ENCODE data around the gene DGCR2.

Gene DGCR2

GRCh38 chr22:19150482-19151328, 28.5 kb upstream of the DGCR2 start:
- H3K27me3 Mint-ChIP-seq (ENCODE audit: low read depth): peaks cover 63% of the 10 kb centered on the region
- peak overlapping the region; percentile 75 for H3K4me3 Mint-ChIP-seq
- no peaks in the 10 kb centered on the region for H3K9me3 Mint-ChIP-seq
- H3K4me1 Mint-ChIP-seq (ENCODE audit: low read depth): peaks cover 4% of the 10 kb centered on the region
- H3K36me3 Mint-ChIP-seq (ENCODE audit: low read depth): peaks cover 5% of the 10 kb centered on the region
- peak overlapping the region; percentile 59 for H3K27ac Mint-ChIP-seq

GRCh38 chr22:19149991-19150390, 27.8 kb upstream of the DGCR2 start, which contains the start of gene GSC2:
TSS of gene GSC2 (minus strand) at chr22:19150292. CDS start at chr22:19150283, 9 bp downstream.
- Mint-ChIP-seq H3K4me3 (peak within 1 kb of the TSS; percentile 75), H3K9me3 (no peaks in the 10 kb centered on the region), H3K4me1 (ENCODE audit: low read depth) (peaks cover 4% of the 10 kb centered on the region), H3K27me3 (ENCODE audit: low read depth) (peaks cover 62% of the 10 kb centered on the region), H3K36me3 (ENCODE audit: low read depth) (peaks cover 5% of the 10 kb centered on the region), H3K27ac (peak within 1 kb of the TSS; percentile 59)

- peaks cover 57% of the 10 kb centered on the region for H3K27me3 Mint-ChIP-seq (ENCODE audit: low read depth)
These were observed 27.1 kb upstream of the DGCR2 start for GRCh38 chr22:19149047-19149883.

GRCh38 chr22:19148417-19149046, 26.3 kb upstream of the DGCR2 start:
- no peak overlapping the region for H3K4me3 Mint-ChIP-seq

More at GRCh38 chr22:19149047-19149883, 27.1 kb upstream of the DGCR2 start:
- H3K4me1 Mint-ChIP-seq (ENCODE audit: low read depth): peaks cover 7% of the 10 kb centered on the region
- H3K36me3 Mint-ChIP-seq (ENCODE audit: low read depth): peaks cover 5% of the 10 kb centered on the region
- H3K9me3 Mint-ChIP-seq: no peaks in the 10 kb centered on the region
- no peak overlapping the region for H3K4me3 Mint-ChIP-seq
- H3K27ac Mint-ChIP-seq: no peak overlapping the region

GRCh38 chr22:19147195-19147780, 25.1 kb upstream of the DGCR2 start:
- Mint-ChIP-seq H3K36me3 (ENCODE audit: low read depth) (peaks cover 7% of the 10 kb centered on the region), H3K9me3 (no peaks in the 10 kb centered on the region), H3K27ac (no peak overlapping the region), H3K4me1 (ENCODE audit: low read depth) (peaks cover 14% of the 10 kb centered on the region), H3K27me3 (ENCODE audit: low read depth) (peaks cover 42% of the 10 kb centered on the region), H3K4me3 (no peak overlapping the region)

More at GRCh38 chr22:19148417-19149046, 26.3 kb upstream of the DGCR2 start:
- Mint-ChIP-seq H3K36me3 (ENCODE audit: low read depth) (peaks cover 9% of the 10 kb centered on the region), H3K4me1 (ENCODE audit: low read depth) (peaks cover 11% of the 10 kb centered on the region), H3K27ac (no peak overlapping the region), H3K9me3 (no peaks in the 10 kb centered on the region), H3K27me3 (ENCODE audit: low read depth) (peaks cover 52% of the 10 kb centered on the region)

- Mint-ChIP-seq H3K4me3 (no peak overlapping the region), H3K27me3 (ENCODE audit: low read depth) (peaks cover 33% of the 10 kb centered on the region), H3K4me1 (ENCODE audit: low read depth) (peaks cover 16% of the 10 kb centered on the region)
These were observed 24.2 kb upstream of the DGCR2 start for GRCh38 chr22:19146215-19146968.

GRCh38 chr22:19143967-19144400, 21.8 kb upstream of the DGCR2 start:
- Mint-ChIP-seq H3K9me3 (no peaks in the 10 kb centered on the region), H3K4me1 (ENCODE audit: low read depth) (peaks cover 13% of the 10 kb centered on the region), H3K27me3 (ENCODE audit: low read depth) (peaks cover 26% of the 10 kb centered on the region), H3K4me3 (peak overlapping the region; percentile 97), H3K27ac (peak overlapping the region; percentile 96), H3K36me3 (ENCODE audit: low read depth) (peaks cover 4% of the 10 kb centered on the region)

More at GRCh38 chr22:19146215-19146968, 24.2 kb upstream of the DGCR2 start:
- peaks cover 7% of the 10 kb centered on the region for H3K36me3 Mint-ChIP-seq (ENCODE audit: low read depth)
- H3K9me3 Mint-ChIP-seq: no peaks in the 10 kb centered on the region
- H3K27ac Mint-ChIP-seq: no peak overlapping the region

- Mint-ChIP-seq H3K4me3 (peak overlapping the region; percentile 97), H3K9me3 (no peaks in the 10 kb centered on the region), H3K27me3 (ENCODE audit: low read depth) (peaks cover 23% of the 10 kb centered on the region), H3K36me3 (ENCODE audit: low read depth) (peaks cover 4% of the 10 kb centered on the region), H3K27ac (no peak overlapping the region), H3K4me1 (ENCODE audit: low read depth) (peaks cover 13% of the 10 kb centered on the region)
These were observed 21.0 kb upstream of the DGCR2 start for GRCh38 chr22:19143212-19143611.

GRCh38 chr22:19142394-19142793, 20.2 kb upstream of the DGCR2 start:
- no peak overlapping the region for H3K27ac Mint-ChIP-seq
- no peak overlapping the region for H3K4me3 Mint-ChIP-seq
- H3K27me3 Mint-ChIP-seq (ENCODE audit: low read depth): peaks cover 14% of the 10 kb centered on the region
- H3K36me3 Mint-ChIP-seq (ENCODE audit: low read depth): peaks cover 7% of the 10 kb centered on the region
- no peaks in the 10 kb centered on the region for H3K9me3 Mint-ChIP-seq
- peaks cover 13% of the 10 kb centered on the region for H3K4me1 Mint-ChIP-seq (ENCODE audit: low read depth)

GRCh38 chr22:19139974-19140373, 17.8 kb upstream of the DGCR2 start:
- no peaks in the 10 kb centered on the region for H3K9me3 Mint-ChIP-seq
- H3K27ac Mint-ChIP-seq: no peak overlapping the region
- H3K4me1 Mint-ChIP-seq (ENCODE audit: low read depth): peaks cover 13% of the 10 kb centered on the region
- H3K27me3 Mint-ChIP-seq (ENCODE audit: low read depth): no peaks in the 10 kb centered on the region
- H3K36me3 Mint-ChIP-seq (ENCODE audit: low read depth): peaks cover 22% of the 10 kb centered on the region
- no peak overlapping the region for H3K4me3 Mint-ChIP-seq

- Mint-ChIP-seq H3K36me3 (ENCODE audit: low read depth) (peaks cover 24% of the 10 kb centered on the region), H3K9me3 (no peaks in the 10 kb centered on the region), H3K4me3 (no peak overlapping the region), H3K27ac (no peak overlapping the region), H3K27me3 (ENCODE audit: low read depth) (no peaks in the 10 kb centered on the region), H3K4me1 (ENCODE audit: low read depth) (peaks cover 8% of the 10 kb centered on the region)
These were observed 16.8 kb upstream of the DGCR2 start for GRCh38 chr22:19139001-19139356.

GRCh38 chr22:19138217-19139000, 16.2 kb upstream of the DGCR2 start:
- Mint-ChIP-seq H3K27ac (no peak overlapping the region), H3K4me3 (no peak overlapping the region), H3K36me3 (ENCODE audit: low read depth) (peaks cover 22% of the 10 kb centered on the region)

More at GRCh38 chr22:19138217-19139000, 16.2 kb upstream of the DGCR2 start:
- H3K4me1 Mint-ChIP-seq (ENCODE audit: low read depth): peaks cover 4% of the 10 kb centered on the region
- H3K9me3 Mint-ChIP-seq: no peaks in the 10 kb centered on the region
- H3K27me3 Mint-ChIP-seq (ENCODE audit: low read depth): no peaks in the 10 kb centered on the region
